ENCODE data around the gene STX1B. TPM values are rescaled to one million over a fixed set of nuclear protein-coding genes. Genes with fewer than 3 reads are reported as not detected.

The STX1B gene
- total RNA-seq, 1 donor from 2014 or later = 2.1 TPM

GRCh38 chr16:30963925-30964511 is 46.4 kb downstream of the STX1B start:
- DNase-seq (ENCODE audit: low spot score) = no peak
- ATAC-seq = no peak
- intact Hi-C loops (cut with DNase I) = no loop called here

- intact Hi-C loops (cut with DNase I) = no loop called here
- DNase-seq (ENCODE audit: low spot score) (no peak), ATAC-seq (no peak)
Observed at GRCh38 chr16:30961384-30961783, 49.1 kb downstream of the STX1B start.

GRCh38 chr16:30958175-30959079 is 52.0 kb downstream of the STX1B start:
- DNase-seq (ENCODE audit: low spot score) (no peak), ATAC-seq (no peak)
- intact Hi-C loops (cut with DNase I) = no loop called here

- ATAC-seq (peak; percentile 94), DNase-seq (ENCODE audit: low spot score) (peak; percentile 98)
- intact Hi-C loops (cut with DNase I) = no loop called here
Observed at GRCh38 chr16:30957456-30958174, 52.8 kb downstream of the STX1B start, which contains the start of gene SETD1A. SETD1A (plus strand) TSS chr16:30957754; CDS start chr16:30958732, 978 bp downstream.

GRCh38 chr16:30956601-30957455 is 53.6 kb downstream of the STX1B start:
- peak; percentile 92 for DNase-seq (ENCODE audit: low spot score)
- ATAC-seq = peak; percentile 85
- intact Hi-C loops (cut with DNase I) = no loop called here

- intact Hi-C loops (cut with DNase I) = no loop called here
- DNase-seq (ENCODE audit: low spot score) (no peak), ATAC-seq (no peak)
Observed at GRCh38 chr16:30954993-30955392, 55.4 kb downstream of the STX1B start.

GRCh38 chr16:30953511-30954124 is 56.8 kb downstream of the STX1B start:
- DNase-seq (ENCODE audit: low spot score) (no peak), ATAC-seq (no peak)
- intact Hi-C loops (cut with DNase I) = no loop called here

GRCh38 chr16:30953111-30953510 is 57.3 kb downstream of the STX1B start:
- intact Hi-C loops (cut with DNase I) = no loop called here
- DNase-seq (ENCODE audit: low spot score) (no peak), ATAC-seq (no peak)

- peak; percentile 88 for DNase-seq (ENCODE audit: low spot score)
- intact Hi-C loops (cut with DNase I) = no loop called here
- ATAC-seq = peak; percentile 2
Observed at GRCh38 chr16:30951750-30952149, 58.7 kb downstream of the STX1B start.

- ATAC-seq (no peak), DNase-seq (ENCODE audit: low spot score) (no peak)
- intact Hi-C loops (cut with DNase I) = no loop called here
Observed at GRCh38 chr16:30951193-30951592, 59.2 kb downstream of the STX1B start.

- DNase-seq (ENCODE audit: low spot score) (no peak), ATAC-seq (no peak)
- intact Hi-C loops (cut with DNase I) = no loop called here
Observed at GRCh38 chr16:30950516-30951065, 59.8 kb downstream of the STX1B start.

- intact Hi-C loops (cut with DNase I) = no loop called here
- peak; percentile 75 for ATAC-seq
Observed at GRCh38 chr16:30949650-30950515, 60.6 kb downstream of the STX1B start.

GRCh38 chr16:30948667-30949649 is 61.5 kb downstream of the STX1B start, which contains the start of gene ORAI3:
ORAI3 (plus strand) TSS chr16:30949068; CDS start chr16:30949290, 222 bp downstream.
- peak; percentile 66 for ATAC-seq
- peak; percentile 90 for DNase-seq (ENCODE audit: low spot score)
- intact Hi-C loops (cut with DNase I) = no loop called here

More at GRCh38 chr16:30949650-30950515, 60.6 kb downstream of the STX1B start:
- DNase-seq (ENCODE audit: low spot score) = peak; percentile 88

GRCh38 chr16:30947859-30948666 is 62.4 kb downstream of the STX1B start:
- ATAC-seq (peak; percentile 83), DNase-seq (ENCODE audit: low spot score) (peak; percentile 95)
- intact Hi-C loops (cut with DNase I) = no loop called here

GRCh38 chr16:30947541-30947858 is 62.9 kb downstream of the STX1B start:
- ATAC-seq (no peak), DNase-seq (ENCODE audit: low spot score) (no peak)
- intact Hi-C loops (cut with DNase I) = no loop called here

Data from sciatic nerve (tissue), 2 donors.